GM23338 (cell line): ENCODE measurements around the gene ZNF292.

Experiments used
- CREB1 ChIP-seq: fragments of 250-450 bp; sonication (Bioruptor Pico); IDR thresholded peaks from 2 replicates; pipeline ENCODE4 v1.5.0; 2020; ENCODE audit warnings: low read depth, mild to moderate bottlenecking, moderate library complexity
- EZH2 ChIP-seq: fragments of 200-600 bp; sonication (generic); IDR thresholded peaks from one replicate; pipeline ENCODE4 v1.8.0; 2017; ENCODE audit warnings: antibody characterized with exemption, mild to moderate bottlenecking, low read depth; ENCODE audit not compliant: unreplicated experiment
- EZH2phosphoT487 ChIP-seq: fragments of 200-600 bp; sonication (generic); IDR thresholded peaks from one replicate; pipeline ENCODE4 v1.8.1; 2018; ENCODE audit warnings: antibody characterized with exemption; ENCODE audit not compliant: unreplicated experiment
- JUNB ChIP-seq: IDR thresholded peaks from one replicate; pipeline ENCODE4 v1.6.1; 2016; ENCODE audit warnings: antibody characterized with exemption; ENCODE audit not compliant: unreplicated experiment
- POLR2AphosphoS5 ChIP-seq: IDR thresholded peaks from 2 replicates; pipeline ENCODE4 v1.6.1; 2016; ENCODE audit warnings: antibody characterized with exemption, low read depth
- ZNF114 ChIP-seq: fragments of 250-450 bp; sonication (Bioruptor Pico); IDR thresholded peaks from 2 replicates; pipeline ENCODE4 v1.5.0; 2020; ENCODE audit warnings: mild to moderate bottlenecking, moderate library complexity
- TF ChIP-seq, protein P1 (sequence below), 2 experiments: fragments of 200-600 bp in 1 of 2; sonication (generic) in 1 of 2; conservative IDR thresholded peaks; 2 replicates each; pipeline versions ENCODE4 v1.5.1 to v1.6.1; 2016 to 2017; ENCODE audit warnings: antibody characterized with exemption in 2 of 2, low read depth in 2 of 2, mild to moderate bottlenecking in 2 of 2, moderate library complexity in 1 of 2
- TF ChIP-seq, protein P2 (sequence below): IDR thresholded peaks from 2 replicates; pipeline ENCODE4 v1.6.1; 2016; ENCODE audit warnings: antibody characterized with exemption

DNA sequence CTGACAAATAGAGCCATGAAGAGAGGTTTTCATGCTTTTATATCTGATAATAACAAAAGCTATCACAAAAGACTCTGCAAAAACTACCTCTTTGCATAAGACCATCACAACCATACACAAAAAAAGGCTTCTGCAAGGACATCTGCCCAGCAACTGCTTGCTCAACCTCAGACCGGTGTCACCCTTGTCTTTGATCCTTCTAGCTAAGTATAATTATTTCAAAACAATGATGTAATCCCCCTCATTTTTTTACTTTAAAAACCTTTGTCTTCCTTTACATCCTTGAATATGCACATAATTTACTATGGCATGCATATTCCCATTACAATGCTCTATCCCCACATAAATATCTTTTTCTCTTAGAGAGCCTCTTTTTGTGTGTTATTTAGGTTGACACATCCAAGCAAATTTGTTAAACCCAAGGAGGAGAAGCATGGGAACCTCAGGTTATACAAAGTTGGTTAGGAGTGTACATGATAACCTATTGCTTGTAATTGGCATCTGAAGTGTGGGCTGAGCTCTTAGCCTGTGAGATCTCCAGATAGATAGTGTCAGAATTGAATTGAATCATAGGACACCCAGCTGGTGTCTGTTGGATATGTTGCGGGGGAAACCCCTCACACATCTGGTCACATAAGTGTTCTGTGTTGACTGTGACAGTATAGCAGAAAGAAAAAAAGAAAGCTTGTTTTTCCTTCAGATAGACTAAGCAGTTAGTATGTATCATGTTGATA is 39.8 kb upstream of the ZNF292 start:
- TF ChIP-seq POLR2AphosphoS5: no peak
- no peak for TF ChIP-seq JUNB
- TF ChIP-seq CREB1 (CRISPR knock-in tag): no peak
- TF ChIP-seq EZH2phosphoT487: no peak
- TF ChIP-seq, protein P1, sequence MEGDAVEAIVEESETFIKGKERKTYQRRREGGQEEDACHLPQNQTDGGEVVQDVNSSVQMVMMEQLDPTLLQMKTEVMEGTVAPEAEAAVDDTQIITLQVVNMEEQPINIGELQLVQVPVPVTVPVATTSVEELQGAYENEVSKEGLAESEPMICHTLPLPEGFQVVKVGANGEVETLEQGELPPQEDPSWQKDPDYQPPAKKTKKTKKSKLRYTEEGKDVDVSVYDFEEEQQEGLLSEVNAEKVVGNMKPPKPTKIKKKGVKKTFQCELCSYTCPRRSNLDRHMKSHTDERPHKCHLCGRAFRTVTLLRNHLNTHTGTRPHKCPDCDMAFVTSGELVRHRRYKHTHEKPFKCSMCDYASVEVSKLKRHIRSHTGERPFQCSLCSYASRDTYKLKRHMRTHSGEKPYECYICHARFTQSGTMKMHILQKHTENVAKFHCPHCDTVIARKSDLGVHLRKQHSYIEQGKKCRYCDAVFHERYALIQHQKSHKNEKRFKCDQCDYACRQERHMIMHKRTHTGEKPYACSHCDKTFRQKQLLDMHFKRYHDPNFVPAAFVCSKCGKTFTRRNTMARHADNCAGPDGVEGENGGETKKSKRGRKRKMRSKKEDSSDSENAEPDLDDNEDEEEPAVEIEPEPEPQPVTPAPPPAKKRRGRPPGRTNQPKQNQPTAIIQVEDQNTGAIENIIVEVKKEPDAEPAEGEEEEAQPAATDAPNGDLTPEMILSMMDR (conservative IDR thresholded peaks at IDR 0.05; ENCODE audit: low read depth in 2 of 2): no peak
- no peak for TF ChIP-seq ZNF114 (CRISPR knock-in tag)
- TF ChIP-seq EZH2: no peak
- TF ChIP-seq, protein P2, sequence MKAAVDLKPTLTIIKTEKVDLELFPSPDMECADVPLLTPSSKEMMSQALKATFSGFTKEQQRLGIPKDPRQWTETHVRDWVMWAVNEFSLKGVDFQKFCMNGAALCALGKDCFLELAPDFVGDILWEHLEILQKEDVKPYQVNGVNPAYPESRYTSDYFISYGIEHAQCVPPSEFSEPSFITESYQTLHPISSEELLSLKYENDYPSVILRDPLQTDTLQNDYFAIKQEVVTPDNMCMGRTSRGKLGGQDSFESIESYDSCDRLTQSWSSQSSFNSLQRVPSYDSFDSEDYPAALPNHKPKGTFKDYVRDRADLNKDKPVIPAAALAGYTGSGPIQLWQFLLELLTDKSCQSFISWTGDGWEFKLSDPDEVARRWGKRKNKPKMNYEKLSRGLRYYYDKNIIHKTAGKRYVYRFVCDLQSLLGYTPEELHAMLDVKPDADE: no peak
